ENCODE data around the gene VHLL.

GRCh38 chr1:156308078-156308477 is 9.0 kb upstream of the VHLL start:
- TF ChIP-seq CTCF (IDR thresholded peaks at IDR 0.05; ENCODE audit: low read depth, low read length) (no peak), POLR2A (IDR thresholded peaks at IDR 0.05; ENCODE audit: extremely low read depth, insufficient read length) (no peak), MAX (IDR thresholded peaks at IDR 0.05; ENCODE audit: low read depth, low read length) (no peak)
